ENCODE results near the gene ASB13. TPM values are rescaled to one million over a fixed set of nuclear protein-coding genes. Genes with fewer than 3 reads are reported as not detected.
A peak's percentile ranks its signal among the peaks of the same experiment; 100 is the strongest.

The ASB13 gene
- total RNA-seq, 1 donor from 2014 or later, result 15.3 TPM

- TF ChIP-seq CTCF (IDR thresholded peaks at IDR 0.05), result no peak
- no peak for DNase-seq (ENCODE audit: low spot score in 2 of 2)
- intact Hi-C loops (cut with DNase I), result no loop called here
These were observed 11.3 kb downstream of the ASB13 start for GRCh38 chr10:5655121-5655520.

GRCh38 chr10:5654218-5654755 lies 12.1 kb downstream of the ASB13 start:
- DNase-seq (ENCODE audit: low spot score in 2 of 2), result no peak
- intact Hi-C loops (cut with DNase I), result no loop called here
- no peak overlapping the region for H3K27ac ChIP-seq
- H3K36me3 ChIP-seq, result peaks cover 9 to 20% of the 10 kb centered on the region in 2 donors
- no peaks in the 10 kb centered on the region for H3K9me3 ChIP-seq
- H3K4me1 ChIP-seq, result peaks cover 0 to 4% of the 10 kb centered on the region in 2 donors
- H3K4me3 ChIP-seq, result no peak overlapping the region
- TF ChIP-seq CTCF (IDR thresholded peaks at IDR 0.05), result no peak
- H3K27me3 ChIP-seq, result no peaks in the 10 kb centered on the region

More at GRCh38 chr10:5655121-5655520, 11.3 kb downstream of the ASB13 start:
- H3K27me3 ChIP-seq, result no peaks in the 10 kb centered on the region
- no peak overlapping the region for H3K4me3 ChIP-seq
- no peak overlapping the region for H3K27ac ChIP-seq
- no peaks in the 10 kb centered on the region for H3K9me3 ChIP-seq
- peaks cover 0 to 4% of the 10 kb centered on the region in 2 donors for H3K4me1 ChIP-seq
- peaks cover 7 to 12% of the 10 kb centered on the region in 2 donors for H3K36me3 ChIP-seq

- Histone ChIP-seq H3K36me3 (peaks cover 16 to 32% of the 10 kb centered on the region in 2 donors), H3K4me3 (no peak overlapping the region), H3K27ac (peak overlapping the region in 1 of 2 donors; percentile 9), H3K27me3 (no peaks in the 10 kb centered on the region), H3K4me1 (peaks cover 0 to 4% of the 10 kb centered on the region in 2 donors), H3K9me3 (no peaks in the 10 kb centered on the region)
- no peak for TF ChIP-seq CTCF (IDR thresholded peaks at IDR 0.05)
- DNase-seq (ENCODE audit: low spot score in 2 of 2), result no peak
- intact Hi-C loops (cut with DNase I), result no loop called here
These were observed 13.6 kb downstream of the ASB13 start for GRCh38 chr10:5652746-5653145.

- no peak for TF ChIP-seq CTCF (IDR thresholded peaks at IDR 0.05)
- H3K36me3 ChIP-seq, result peaks cover 16 to 41% of the 10 kb centered on the region in 2 donors
- intact Hi-C loops (cut with DNase I), result no loop called here
- H3K27ac ChIP-seq, result peak overlapping the region in 1 of 2 donors; percentile 31
- peaks cover 0 to 4% of the 10 kb centered on the region in 2 donors for H3K4me1 ChIP-seq
- H3K4me3 ChIP-seq, result no peak overlapping the region
- DNase-seq (ENCODE audit: low spot score in 2 of 2), result no peak
- no peaks in the 10 kb centered on the region for H3K9me3 ChIP-seq
- no peaks in the 10 kb centered on the region for H3K27me3 ChIP-seq
These were observed 15.0 kb downstream of the ASB13 start for GRCh38 chr10:5651388-5651764.

- Histone ChIP-seq H3K36me3 (peaks cover 16 to 43% of the 10 kb centered on the region in 2 donors), H3K9me3 (no peaks in the 10 kb centered on the region), H3K4me1 (peaks cover 0 to 4% of the 10 kb centered on the region in 2 donors), H3K27ac (peak overlapping the region in 1 of 2 donors; percentile 31), H3K27me3 (no peaks in the 10 kb centered on the region), H3K4me3 (no peak overlapping the region)
- no peak for TF ChIP-seq CTCF (IDR thresholded peaks at IDR 0.05)
- intact Hi-C loops (cut with DNase I), result no loop called here
- no peak for DNase-seq (ENCODE audit: low spot score in 2 of 2)
These were observed 15.6 kb downstream of the ASB13 start for GRCh38 chr10:5650664-5651387.

Data from ascending aorta (tissue), 2 donors.